AG04449 (cell line): ENCODE results near the gene EXPH5.
"Not testable (repeated sequence)": the region's sequence is repeated elsewhere in the genome, so short reads cannot be mapped to it uniquely, and the experiment has no call there.

Experiments
- CTCF ChIA-PET: fragments of 350-600 bp; formaldehyde crosslinking; extraction: SDS; loops from one replicate; lab custom pipeline; 2021; ENCODE audit warnings: antibody characterized with exemption; lab: Yijun Ruan, JAX
- POLR2A ChIA-PET: fragments of 400-600, 350-600 bp; formaldehyde crosslinking; extraction: SDS; loops from one replicate; lab custom pipeline; 2020; ENCODE audit warnings: antibody characterized with exemption, inconsistent platforms; lab: Yijun Ruan, JAX
- DNase-seq: peaks from one replicate; pipeline ENCODE4 v3.0.0-alpha.2; 2010; ENCODE audit warnings: low read depth, low spot score
- H3K4me3 ChIP-seq: 2 replicates; pipeline ENCODE4 v1.5.1; 2011; ENCODE audit warnings: low read depth, mild to moderate bottlenecking, control low read depth, low read length
- TF ChIP-seq, protein P1 (sequence below): IDR thresholded peaks from one replicate; pipeline ENCODE4 v1.5.1; 2011; ENCODE audit warnings: mild to moderate bottlenecking, moderate library complexity, low read length, control low read depth, inconsistent platforms; ENCODE audit not compliant: insufficient read depth; ENCODE audit errors: missing control alignments

EXPH5 gene, protein sequence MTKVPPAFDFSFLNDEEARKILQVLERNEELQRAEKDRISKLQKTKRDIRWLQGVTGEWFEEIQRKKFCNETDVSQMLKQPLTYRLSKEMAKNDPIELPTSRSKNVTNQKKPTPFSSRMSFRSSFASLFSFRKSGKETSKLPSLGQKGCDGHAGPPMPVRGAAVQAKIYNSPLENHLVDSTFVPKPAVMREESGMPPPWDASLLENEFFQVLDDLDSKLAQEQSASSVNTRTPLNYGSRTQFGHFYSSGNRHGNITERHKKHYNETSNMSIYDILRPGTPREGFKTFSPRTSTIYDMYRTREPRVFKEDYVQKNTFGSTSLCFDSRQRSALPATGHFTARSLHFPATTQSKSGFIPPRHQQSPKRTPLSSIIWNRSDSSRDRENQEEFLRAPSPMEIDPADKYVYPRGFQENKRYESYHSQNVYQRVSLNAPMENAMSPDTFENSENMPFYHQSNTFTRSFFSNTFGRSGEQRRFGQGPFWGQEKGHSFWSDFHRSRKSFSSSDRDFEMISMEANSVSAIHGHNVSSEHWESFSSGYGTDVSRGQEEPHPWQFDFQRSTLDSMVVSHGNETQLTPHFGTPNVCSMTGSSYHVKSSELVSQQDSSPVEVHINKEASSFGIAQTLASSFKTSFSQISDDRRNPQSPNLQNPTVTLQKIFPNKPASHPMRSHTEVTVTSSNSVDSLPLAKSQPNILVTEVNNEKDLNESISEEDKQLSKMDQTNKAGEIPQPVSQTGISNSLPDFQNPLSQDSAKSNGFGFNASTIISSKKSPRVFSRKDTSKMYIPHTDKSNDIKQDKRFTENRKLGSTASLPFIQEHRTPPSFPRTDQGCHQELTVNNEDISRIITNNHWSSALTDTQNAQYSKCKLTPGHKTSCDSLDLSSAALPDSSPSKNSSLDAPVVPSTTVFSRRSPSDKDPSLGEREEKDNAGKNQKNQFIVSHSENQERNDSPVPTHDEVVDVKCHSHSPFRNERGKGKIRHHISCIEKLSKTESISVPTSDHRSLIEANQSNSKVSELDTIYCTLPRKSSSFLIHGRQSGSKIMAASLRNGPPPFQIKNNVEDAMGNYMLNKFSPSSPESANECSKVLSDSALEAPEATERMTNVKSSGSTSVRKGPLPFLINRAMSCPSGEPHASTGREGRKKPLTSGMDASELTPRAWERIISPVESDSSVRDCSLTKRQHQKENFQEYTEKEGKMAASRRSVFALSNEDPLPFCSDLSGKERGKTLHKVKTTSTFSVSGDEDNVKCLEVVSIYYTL (N-terminal part only)

DNA sequence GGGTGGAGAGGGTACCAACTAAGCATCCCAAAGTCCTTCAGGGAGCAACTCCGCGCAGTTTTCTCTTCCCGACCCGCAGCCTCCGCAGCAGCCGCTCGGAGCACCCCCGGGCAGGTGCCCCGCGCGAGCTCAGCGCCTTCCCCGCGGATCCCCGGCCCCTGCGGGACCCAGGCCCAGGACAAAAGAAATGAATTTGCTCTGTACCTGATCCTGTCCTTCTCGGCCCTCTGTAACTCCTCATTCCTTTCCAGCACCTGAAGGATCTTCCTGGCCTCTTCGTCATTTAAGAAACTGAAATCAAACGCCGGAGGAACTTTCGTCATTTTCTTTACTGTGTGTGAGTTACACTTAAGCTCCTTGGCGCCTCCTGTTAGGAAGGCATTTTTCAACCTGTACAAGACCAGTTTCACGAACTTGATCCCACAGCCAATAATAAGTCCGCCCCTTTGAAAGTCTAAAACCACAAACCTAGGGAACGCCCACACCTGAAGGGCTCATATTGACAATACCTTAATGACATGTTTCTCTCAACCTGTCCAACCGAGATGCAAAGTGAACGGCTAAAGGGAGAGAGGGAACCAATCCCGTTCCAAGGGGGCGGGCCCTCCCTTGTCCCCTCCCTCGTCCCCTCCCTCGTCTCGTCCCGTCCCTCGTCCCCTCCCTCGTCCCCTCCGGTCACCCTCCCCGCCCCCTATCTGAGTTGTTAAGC lies at the start of gene EXPH5:
TSS of gene EXPH5 (minus strand) at position 555 of the 709 bp plus-strand sequence. CDS start at position 323, 232 bp downstream.
- DNase-seq = no peak
- POLR2A ChIA-PET = no interaction called here
- TF ChIP-seq, protein P1, sequence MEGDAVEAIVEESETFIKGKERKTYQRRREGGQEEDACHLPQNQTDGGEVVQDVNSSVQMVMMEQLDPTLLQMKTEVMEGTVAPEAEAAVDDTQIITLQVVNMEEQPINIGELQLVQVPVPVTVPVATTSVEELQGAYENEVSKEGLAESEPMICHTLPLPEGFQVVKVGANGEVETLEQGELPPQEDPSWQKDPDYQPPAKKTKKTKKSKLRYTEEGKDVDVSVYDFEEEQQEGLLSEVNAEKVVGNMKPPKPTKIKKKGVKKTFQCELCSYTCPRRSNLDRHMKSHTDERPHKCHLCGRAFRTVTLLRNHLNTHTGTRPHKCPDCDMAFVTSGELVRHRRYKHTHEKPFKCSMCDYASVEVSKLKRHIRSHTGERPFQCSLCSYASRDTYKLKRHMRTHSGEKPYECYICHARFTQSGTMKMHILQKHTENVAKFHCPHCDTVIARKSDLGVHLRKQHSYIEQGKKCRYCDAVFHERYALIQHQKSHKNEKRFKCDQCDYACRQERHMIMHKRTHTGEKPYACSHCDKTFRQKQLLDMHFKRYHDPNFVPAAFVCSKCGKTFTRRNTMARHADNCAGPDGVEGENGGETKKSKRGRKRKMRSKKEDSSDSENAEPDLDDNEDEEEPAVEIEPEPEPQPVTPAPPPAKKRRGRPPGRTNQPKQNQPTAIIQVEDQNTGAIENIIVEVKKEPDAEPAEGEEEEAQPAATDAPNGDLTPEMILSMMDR = no peak
- CTCF ChIA-PET = interaction anchor here (1.2 kb wide), 1 partner anchor 10 kb away, joined by 3 read pairs; no protein-coding TSS in a partner anchor
- H3K4me3 ChIP-seq = peak within 1 kb of the TSS; percentile 60

DNA sequence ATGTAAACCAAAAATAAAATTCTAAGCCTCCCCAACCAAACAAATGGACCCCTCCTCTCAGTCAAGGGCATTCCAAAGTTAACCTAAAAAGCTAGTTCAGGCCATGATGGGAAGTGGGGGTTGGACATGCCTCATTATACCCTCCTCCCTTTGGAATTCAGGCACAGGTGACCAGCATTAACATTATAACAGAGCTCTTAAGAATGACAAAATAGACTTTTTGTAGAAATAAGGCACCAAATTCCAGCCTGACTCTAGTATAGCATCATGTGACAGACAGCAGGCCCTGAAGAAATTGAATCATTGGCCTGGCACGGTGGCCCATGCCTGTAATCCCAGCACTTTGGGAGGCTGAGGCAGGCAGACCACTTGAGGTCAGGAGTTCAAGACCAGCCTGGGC lies 48.2 kb upstream of the EXPH5 start:
- POLR2A ChIA-PET, H3K4me3 ChIP-seq, DNase-seq: not testable (repeated sequence)
- CTCF ChIA-PET = interaction anchor here (1.6 kb wide), 1 partner anchor 12 kb away, joined by 5 read pairs; no protein-coding TSS in a partner anchor

DNA sequence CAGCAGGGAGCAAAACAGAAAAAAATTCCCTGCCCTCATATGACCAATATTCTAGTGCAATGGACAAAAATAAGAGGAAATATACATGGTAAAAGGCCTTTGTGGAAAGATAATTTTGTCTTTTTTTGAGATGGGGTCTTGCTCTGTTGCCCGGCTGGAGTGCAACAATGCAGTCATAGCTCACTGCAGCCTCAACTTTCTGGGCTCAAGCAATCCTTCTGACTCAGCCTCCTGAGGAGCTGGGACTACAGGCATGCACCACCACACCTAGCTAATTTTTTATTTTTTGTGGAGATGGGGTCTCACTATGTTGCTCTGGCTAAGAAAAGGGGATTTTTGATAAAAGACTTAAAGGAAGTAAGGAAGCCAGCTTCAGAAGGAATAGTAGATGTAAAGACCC lies 45.6 kb upstream of the EXPH5 start:
- ChIA-PET CTCF (interaction anchor here (1.1 kb wide), 2 partner anchors 8 to 11 kb away, joined by 3 to 4 read pairs; no protein-coding TSS in a partner anchor), POLR2A (no interaction called here)
- no peak for DNase-seq
- TF ChIP-seq, protein P1 = no peak
- H3K4me3 ChIP-seq = no peak overlapping the region

DNA sequence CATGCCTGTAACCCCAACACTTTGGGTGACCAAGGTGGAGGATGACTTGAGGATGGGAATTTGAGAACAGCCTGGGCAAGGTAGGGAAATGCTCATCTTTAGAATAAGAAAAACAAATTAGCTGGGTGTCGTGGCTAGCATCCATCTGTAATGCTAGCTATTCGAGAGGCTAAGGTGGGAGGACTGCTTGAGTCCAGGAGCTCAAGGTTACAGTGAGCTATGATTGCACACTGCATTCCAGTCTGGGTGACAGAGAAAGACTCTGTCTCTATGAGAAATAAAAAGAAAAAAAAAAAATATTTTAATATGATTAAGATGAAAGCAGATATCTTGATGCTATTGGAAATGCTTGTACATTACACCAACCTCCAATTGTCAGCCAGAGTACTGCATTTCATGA lies 42.7 kb upstream of the EXPH5 start:
- H3K4me3 ChIP-seq = no peak overlapping the region
- ChIA-PET CTCF (interaction anchor here (2.4 kb wide), 1 partner anchor 11 kb away, joined by 8 read pairs; no protein-coding TSS in a partner anchor), POLR2A (no interaction called here)
- DNase-seq = no peak
- TF ChIP-seq, protein P1 = no peak

DNA sequence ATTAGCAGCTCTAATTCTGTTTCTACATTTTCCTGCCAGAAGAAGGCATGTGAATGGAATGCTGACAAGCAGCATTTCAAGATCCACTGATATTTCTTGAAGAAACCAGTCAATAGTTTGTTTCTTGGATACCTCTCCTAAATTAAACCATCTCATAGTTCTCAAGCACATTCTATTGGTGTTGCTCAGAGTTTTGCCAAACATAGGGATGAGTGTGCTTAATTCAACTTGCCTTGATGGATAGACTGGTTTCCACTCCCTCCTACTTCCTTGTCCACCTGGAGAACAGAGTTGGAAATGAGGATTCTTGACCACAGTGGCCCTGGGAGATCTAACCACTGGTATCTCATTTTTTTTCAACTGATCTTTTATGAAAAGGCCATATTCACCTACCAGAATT lies 41.5 kb upstream of the EXPH5 start:
- ChIA-PET CTCF (interaction anchor here (2.4 kb wide), 1 partner anchor 12 kb away, joined by 8 read pairs; no protein-coding TSS in a partner anchor), POLR2A (no interaction called here)
- DNase-seq = no peak
- no peak overlapping the region for H3K4me3 ChIP-seq
- TF ChIP-seq, protein P1 = no peak
